Lower leg skin (tissue), 3 donors: ENCODE data around the gene DRICH1.

Experiments
- CTCF ChIP-seq, 3 donors: fragments of 450-650 bp; IDR thresholded peaks; one replicate each; pipeline ENCODE4 v1.5.1; 2016; ENCODE audit warnings: antibody characterized with exemption in 3 of 3, mild to moderate bottlenecking in 3 of 3, moderate library complexity in 2 of 3
- POLR2A ChIP-seq, 2 donors: fragments of 450-650 bp; IDR thresholded peaks; one replicate each; pipeline ENCODE4 v1.6.1; 2016 to 2017; ENCODE audit warnings: antibody characterized with exemption in 2 of 2, mild to moderate bottlenecking in 1 of 2, moderate library complexity in 1 of 2

- TF ChIP-seq CTCF (IDR thresholded peaks at IDR 0.05) (no peak), POLR2A (IDR thresholded peaks at IDR 0.05) (no peak)
Measured at GRCh38 chr22:23655891-23656475, 23.9 kb upstream of the DRICH1 start.
